IMR-90 (cell line): Measurements from ENCODE around the gene TST.

Experiments
- FOS ChIP-seq: fragments of 150-350 bp; IDR thresholded peaks from 2 replicates; pipeline ENCODE4 v1.6.1; 2016; ENCODE audit warnings: low read depth, low read length
- MAZ ChIP-seq: IDR thresholded peaks from 2 replicates; pipeline ENCODE4 v1.6.1; 2012; ENCODE audit warnings: low read depth, mild to moderate bottlenecking, low read length, improper control_type of control experiment, moderate library complexity, borderline replicate concordance
- POLR2A ChIP-seq: IDR thresholded peaks from 2 replicates; pipeline ENCODE4 v1.6.1; 2012; ENCODE audit warnings: mild to moderate bottlenecking, low read depth, low read length
- TF ChIP-seq, protein P1 (sequence below): conservative IDR thresholded peaks from 2 replicates; pipeline ENCODE4 v1.5.1; 2012; ENCODE audit warnings: mild to moderate bottlenecking, low read depth, low read length, improper control_type of control experiment

- TF ChIP-seq, protein P1, sequence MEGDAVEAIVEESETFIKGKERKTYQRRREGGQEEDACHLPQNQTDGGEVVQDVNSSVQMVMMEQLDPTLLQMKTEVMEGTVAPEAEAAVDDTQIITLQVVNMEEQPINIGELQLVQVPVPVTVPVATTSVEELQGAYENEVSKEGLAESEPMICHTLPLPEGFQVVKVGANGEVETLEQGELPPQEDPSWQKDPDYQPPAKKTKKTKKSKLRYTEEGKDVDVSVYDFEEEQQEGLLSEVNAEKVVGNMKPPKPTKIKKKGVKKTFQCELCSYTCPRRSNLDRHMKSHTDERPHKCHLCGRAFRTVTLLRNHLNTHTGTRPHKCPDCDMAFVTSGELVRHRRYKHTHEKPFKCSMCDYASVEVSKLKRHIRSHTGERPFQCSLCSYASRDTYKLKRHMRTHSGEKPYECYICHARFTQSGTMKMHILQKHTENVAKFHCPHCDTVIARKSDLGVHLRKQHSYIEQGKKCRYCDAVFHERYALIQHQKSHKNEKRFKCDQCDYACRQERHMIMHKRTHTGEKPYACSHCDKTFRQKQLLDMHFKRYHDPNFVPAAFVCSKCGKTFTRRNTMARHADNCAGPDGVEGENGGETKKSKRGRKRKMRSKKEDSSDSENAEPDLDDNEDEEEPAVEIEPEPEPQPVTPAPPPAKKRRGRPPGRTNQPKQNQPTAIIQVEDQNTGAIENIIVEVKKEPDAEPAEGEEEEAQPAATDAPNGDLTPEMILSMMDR: no peak
- TF ChIP-seq FOS: no peak
- no peak for TF ChIP-seq POLR2A
- TF ChIP-seq MAZ: no peak
Observed at GRCh38 chr22:37001826-37002225, 17.4 kb downstream of the TST start.
